GM18502 (cell line): ENCODE measurements around the gene WDFY2.

Experiments
- ATAC-seq: cut with Tn5 transposase; IDR thresholded peaks from one replicate; pipeline ENCODE4 v1.9.1; 2021; ENCODE audit warnings: mild to moderate bottlenecking; ENCODE audit not compliant: unreplicated experiment, poor library complexity

Gene WDFY2

DNA sequence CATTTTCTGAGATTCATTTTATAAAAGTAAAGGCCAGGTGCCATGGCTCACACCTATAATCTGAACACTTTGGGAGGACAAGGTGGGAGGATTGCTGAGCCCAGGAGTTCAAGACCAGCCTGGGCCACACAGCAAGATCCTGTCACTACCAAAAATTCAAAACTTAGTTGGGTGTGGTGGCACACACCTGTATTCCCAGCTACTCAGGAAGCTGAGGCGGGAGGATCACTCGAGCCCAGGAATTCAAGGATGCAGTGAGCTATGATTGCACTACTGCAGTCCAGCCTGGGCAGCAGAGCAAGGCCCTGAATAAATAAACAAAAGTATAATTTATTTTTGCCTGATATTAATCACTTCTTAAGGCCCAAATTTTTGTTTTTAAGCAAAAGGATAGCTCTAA, 179.2 kb downstream of the WDFY2 start:
- ATAC-seq = no peak

DNA sequence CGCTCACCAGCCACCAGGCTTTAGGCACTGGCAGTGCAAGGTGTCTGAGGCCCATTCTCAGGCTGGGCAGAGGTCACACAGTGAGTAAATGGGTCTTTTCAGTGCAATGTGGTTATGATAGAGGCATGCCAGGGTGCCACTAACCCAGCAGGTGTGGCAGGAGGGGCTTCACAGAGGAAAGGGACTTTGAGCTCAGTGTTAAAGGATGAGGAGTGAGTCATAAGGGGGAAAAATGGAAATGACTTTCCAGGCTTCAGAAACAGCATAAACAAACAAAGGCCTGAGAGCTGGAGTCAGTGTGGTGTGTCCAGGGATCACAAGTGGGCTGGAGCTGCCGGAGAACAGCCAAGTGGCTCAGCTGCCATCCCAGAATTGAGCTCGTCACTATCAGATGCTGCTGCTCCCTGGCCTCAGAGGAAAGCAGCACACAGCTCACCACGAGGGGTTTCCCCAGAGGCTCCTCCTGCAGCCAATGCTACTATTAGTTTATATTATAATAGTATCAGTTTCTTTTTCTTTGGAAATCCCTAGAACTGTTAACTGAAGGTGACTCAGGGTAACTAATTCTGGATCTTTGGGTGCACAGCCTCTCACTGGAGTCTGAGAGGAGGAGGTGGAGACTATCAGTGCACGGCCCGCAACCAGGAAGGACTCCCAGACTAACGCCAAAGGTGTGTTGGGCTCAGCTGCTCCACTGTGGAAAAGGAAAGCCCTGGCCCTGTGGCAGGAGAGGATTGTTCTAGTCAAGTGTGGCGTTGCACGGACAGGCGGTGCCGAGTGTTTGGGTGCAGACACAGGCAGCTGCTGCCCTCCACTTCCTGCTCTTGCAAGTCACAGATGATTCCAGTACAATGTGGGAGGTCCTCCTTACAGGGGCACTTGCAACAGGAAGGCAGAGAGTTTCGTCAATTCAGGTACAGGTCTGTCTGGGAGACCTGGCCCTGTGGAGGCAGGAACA, 180.2 kb downstream of the WDFY2 start:
- peak; percentile 87 for ATAC-seq

DNA sequence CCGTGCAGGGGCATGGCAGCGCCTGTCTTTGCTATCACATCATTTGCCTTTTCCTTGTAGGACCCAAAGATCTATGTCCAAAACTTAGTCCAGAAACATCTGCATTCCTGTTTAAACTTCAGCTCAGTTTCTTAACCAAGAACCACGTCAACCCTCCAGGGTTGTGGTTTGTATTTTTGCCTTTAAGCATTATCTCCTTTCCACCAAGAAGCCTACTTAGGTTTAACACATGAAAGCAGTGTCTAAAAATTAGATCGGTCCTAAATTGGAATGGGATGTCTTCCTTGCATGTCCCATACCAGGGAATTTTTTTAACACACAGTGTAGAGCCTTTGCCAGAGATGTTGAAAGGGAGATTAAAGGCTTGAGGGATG, 180.9 kb downstream of the WDFY2 start:
- ATAC-seq = no peak

GRCh38 chr13:51767100-51767499, 182.8 kb downstream of the WDFY2 start:
- ATAC-seq = no peak

DNA sequence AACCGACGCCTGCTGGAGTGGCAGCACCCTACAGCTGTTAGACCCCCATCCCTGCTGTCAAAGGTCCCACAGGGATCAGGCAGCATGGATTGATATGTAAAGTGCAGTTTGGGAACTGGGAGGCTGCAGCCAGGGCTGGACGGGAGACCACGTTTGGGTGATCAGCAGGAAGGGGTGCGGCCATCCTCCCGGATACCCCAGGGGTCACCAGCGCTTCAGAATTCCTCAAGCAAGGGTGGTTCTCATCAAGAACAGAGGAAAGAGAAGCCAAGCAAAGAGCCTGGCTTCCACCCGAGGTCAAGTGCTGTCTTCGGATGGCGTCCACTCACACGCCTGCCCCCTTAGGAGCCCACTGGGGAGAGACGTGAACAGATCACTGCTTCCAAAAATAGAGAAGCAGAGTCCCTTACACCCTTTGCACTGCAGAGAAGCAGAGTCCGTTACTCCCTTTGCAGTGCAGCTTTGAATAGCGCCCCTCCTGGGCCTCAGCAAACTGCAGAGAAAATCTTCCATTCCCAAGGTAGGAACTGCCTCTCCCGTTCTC, 184.2 kb downstream of the WDFY2 start:
- no peak for ATAC-seq

GRCh38 chr13:51768976-51769375, 184.7 kb downstream of the WDFY2 start:
- no peak for ATAC-seq

- ATAC-seq = no peak
Observed at GRCh38 chr13:51769455-51770127, 185.3 kb downstream of the WDFY2 start.

GRCh38 chr13:51770160-51770559, 185.9 kb downstream of the WDFY2 start:
- ATAC-seq = no peak

- ATAC-seq = no peak
Observed at GRCh38 chr13:51770681-51771417, 186.6 kb downstream of the WDFY2 start.

GRCh38 chr13:51771418-51772104, 187.3 kb downstream of the WDFY2 start:
- no peak for ATAC-seq

DNA sequence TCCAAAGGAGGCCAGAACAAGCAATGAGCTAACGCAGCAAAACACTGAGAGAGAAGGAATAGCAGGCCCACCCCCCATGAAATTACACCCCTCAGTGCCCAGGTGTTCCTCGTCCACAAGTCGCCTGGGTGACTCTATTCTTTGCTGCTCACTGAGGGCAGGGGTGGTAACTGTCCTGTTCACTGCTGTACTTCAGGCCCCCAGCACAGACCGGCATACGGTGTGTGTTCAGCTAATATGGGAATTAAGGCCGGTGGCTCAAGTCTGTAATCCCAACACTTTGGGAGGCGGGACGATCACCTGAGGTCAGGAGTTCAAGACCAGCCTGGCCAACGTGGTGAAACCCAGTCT, 187.8 kb downstream of the WDFY2 start:
- ATAC-seq = no peak

GRCh38 chr13:51772781-51773180, 188.5 kb downstream of the WDFY2 start:
- ATAC-seq = no peak

- no peak for ATAC-seq
Observed at GRCh38 chr13:51773515-51773914, 189.3 kb downstream of the WDFY2 start.

GRCh38 chr13:51776179-51776578, 191.9 kb downstream of the WDFY2 start:
- no peak for ATAC-seq

GRCh38 chr13:51777921-51778320, 193.7 kb downstream of the WDFY2 start:
- no peak for ATAC-seq

DNA sequence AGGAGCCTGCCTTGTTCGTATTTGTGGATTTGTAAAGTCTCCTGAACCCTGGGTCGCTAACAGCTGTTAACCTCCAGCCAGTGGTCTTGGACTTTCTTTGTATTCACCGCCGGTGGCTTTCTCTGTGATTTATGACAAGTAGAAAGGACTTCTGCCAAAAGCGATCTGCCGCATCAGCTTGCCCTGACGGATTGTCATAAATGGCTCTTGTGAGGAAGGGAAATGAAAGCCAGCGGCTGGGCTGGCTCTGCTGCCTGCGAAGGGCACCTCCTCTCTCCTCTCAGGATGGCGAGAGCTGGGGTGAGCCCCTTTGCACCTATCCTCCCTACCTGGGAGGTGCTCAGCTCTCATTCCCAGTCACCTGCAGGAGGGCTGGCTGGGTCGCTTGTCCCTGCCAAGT, 194.1 kb downstream of the WDFY2 start:
- no peak for ATAC-seq

GRCh38 chr13:51780099-51780498, 195.8 kb downstream of the WDFY2 start:
- no peak for ATAC-seq

- ATAC-seq = peak; percentile 76
Observed at GRCh38 chr13:51781246-51782022, 197.2 kb downstream of the WDFY2 start.

DNA sequence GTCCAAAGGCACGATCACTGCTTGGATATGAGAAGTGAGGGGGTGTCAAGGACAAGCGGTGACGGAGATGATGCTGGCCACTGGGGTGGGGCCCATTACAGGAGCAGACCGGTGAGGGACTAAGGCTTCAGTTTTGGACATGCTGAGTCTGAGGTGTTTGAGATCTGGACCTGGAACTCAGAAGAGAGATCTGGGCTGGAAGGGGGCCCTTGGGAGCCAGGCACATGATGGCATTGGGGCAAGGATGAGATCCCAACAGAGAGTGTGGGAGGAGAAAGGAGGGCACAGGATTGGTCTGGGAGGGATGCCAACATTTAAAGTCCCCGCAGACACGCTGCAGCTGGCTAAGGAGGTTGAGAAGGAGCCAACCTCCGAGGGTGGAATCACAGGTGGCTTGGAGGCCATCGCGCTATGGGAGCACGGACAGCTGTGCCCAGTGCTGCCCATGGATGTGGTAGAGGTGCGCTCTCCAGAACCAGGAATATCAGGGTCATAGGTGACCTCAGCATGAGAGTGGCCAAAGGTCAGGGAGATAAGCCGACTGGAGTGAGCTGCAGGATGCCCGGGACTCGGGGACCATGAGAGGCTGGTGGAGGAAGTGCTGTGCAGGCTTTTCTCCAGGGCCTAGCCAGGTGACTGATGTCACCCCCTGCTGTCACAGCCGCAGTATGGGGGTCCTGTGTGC, 197.9 kb downstream of the WDFY2 start:
- ATAC-seq = no peak
